GM13976 (cell line): ENCODE data around the gene ZNF587.
"Not testable (repeated sequence)": the region's sequence is repeated elsewhere in the genome, so short reads cannot be mapped to it uniquely, and the experiment has no call there.

ENCODE experiments used
- DNase-seq: peaks from one replicate; pipeline ENCODE4 v3.0.0; 2012; ENCODE audit warnings: low spot score
- in situ Hi-C: fragments of 300-500 bp; cut with MboI; formaldehyde crosslinking; loops from one replicate; pipeline ENCODE4 v1.12.0; 2022; ENCODE audit warnings: low sequenced_read_pairs, mixed read lengths, inconsistent platforms; ENCODE audit not compliant: unreplicated experiment
- TF ChIP-seq, protein P1 (sequence below): IDR thresholded peaks from 2 replicates; pipeline ENCODE4 v1.5.1; 2012; ENCODE audit warnings: borderline replicate concordance, mild to moderate bottlenecking; ENCODE audit not compliant: insufficient read depth; ENCODE audit errors: extremely low read depth, missing control alignments, control extremely low read depth

ZNF587 gene

GRCh38 chr19:57888107-57888559 lies 38.5 kb downstream of the ZNF587 start:
- in situ Hi-C loops, result no loop called here
- DNase-seq, result peak; percentile 30
- TF ChIP-seq, protein P1, sequence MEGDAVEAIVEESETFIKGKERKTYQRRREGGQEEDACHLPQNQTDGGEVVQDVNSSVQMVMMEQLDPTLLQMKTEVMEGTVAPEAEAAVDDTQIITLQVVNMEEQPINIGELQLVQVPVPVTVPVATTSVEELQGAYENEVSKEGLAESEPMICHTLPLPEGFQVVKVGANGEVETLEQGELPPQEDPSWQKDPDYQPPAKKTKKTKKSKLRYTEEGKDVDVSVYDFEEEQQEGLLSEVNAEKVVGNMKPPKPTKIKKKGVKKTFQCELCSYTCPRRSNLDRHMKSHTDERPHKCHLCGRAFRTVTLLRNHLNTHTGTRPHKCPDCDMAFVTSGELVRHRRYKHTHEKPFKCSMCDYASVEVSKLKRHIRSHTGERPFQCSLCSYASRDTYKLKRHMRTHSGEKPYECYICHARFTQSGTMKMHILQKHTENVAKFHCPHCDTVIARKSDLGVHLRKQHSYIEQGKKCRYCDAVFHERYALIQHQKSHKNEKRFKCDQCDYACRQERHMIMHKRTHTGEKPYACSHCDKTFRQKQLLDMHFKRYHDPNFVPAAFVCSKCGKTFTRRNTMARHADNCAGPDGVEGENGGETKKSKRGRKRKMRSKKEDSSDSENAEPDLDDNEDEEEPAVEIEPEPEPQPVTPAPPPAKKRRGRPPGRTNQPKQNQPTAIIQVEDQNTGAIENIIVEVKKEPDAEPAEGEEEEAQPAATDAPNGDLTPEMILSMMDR, result no peak

GRCh38 chr19:57888560-57889231 lies 39.0 kb downstream of the ZNF587 start, which contains the start of gene ZNF814:
Gene ZNF814, minus strand, starts transcription at chr19:57889037. Its CDS starts 235 bp downstream, at chr19:57888802.
- TF ChIP-seq, protein P1, result no peak
- in situ Hi-C loops, result no loop called here
- peak; percentile 80 for DNase-seq

DNA sequence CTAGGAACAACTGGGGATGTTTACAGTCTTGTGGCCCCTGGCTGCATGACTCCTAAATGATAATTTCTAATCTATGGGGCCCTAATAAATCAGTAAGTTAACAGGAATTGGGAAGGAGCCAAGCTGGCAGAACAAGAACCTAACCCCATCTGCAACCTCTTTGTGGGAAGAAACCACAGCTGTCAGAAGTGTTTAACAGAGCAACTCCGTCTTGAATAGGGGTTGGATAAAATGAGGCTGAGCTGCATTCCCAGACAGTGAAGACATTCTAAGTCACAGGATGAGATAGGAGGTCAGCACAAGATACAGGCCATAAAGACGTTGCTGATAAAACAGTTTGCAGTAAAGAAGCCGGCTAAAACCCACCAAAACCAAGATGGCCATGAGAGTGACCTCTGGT lies 41.0 kb downstream of the ZNF587 start:
- in situ Hi-C loops, DNase-seq: not testable (repeated sequence)

- TF ChIP-seq, protein P1, result no peak
- DNase-seq, result no peak
- in situ Hi-C loops, result no loop called here
Measured at GRCh38 chr19:57900311-57900710, 50.7 kb downstream of the ZNF587 start.

GRCh38 chr19:57903618-57904184 lies 54.0 kb downstream of the ZNF587 start:
- TF ChIP-seq, protein P1, result no peak
- in situ Hi-C loops, result no loop called here
- DNase-seq, result no peak

DNA sequence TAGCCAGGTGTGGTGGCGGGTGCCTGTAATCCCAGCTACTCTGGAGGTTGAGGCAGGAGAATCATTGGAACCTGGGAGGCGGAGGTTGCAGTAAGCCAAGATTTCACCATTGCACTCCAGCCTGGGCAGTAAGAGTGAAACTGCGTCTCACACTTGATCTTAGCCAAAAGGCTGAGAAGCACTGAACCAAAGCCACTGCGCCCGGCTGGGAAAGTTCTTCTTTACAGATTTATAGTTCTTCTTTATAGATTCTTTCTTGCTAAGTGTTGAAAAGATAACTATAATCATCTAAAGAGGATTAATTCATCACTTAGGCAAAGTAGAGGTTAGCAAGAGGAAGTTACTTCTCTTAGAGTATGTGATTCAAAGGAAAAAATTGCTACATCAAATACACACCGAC lies 55.6 kb downstream of the ZNF587 start:
- TF ChIP-seq, protein P1, result no peak
- in situ Hi-C loops, result no loop called here
- no peak for DNase-seq

DNA sequence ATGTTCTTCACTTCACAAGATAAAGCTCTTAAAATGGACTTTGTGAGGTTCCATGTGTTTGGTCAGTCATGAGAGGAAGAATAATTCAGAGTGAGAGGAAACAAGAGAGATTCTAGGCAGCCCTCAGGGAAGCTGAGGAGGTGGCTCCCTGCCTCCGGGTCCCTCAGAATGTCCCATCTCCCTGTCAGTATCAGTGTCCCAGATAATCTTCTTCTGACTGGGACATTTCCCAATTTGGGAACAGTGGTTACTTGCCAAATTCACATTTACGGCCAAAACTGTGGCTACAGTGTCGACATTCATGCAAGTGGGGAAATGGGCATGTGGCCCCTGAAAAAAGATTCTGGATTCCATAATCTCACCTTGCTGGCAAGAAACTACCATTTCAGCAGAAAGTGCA lies 57.7 kb downstream of the ZNF587 start:
- DNase-seq, result no peak
- TF ChIP-seq, protein P1, result no peak
- in situ Hi-C loops, result no loop called here
